GM19324 (cell line): ENCODE measurements around the gene CRACDL.
"Not testable (repeated sequence)": the region's sequence is repeated elsewhere in the genome, so short reads cannot be mapped to it uniquely, and the experiment has no call there.

ENCODE experiments used
- ATAC-seq: cut with Tn5 transposase; IDR thresholded peaks from one replicate; pipeline ENCODE4 v1.9.1; 2021; ENCODE audit warnings: mild to moderate bottlenecking, moderate library complexity; ENCODE audit not compliant: unreplicated experiment, low FRiP score

CRACDL gene

DNA sequence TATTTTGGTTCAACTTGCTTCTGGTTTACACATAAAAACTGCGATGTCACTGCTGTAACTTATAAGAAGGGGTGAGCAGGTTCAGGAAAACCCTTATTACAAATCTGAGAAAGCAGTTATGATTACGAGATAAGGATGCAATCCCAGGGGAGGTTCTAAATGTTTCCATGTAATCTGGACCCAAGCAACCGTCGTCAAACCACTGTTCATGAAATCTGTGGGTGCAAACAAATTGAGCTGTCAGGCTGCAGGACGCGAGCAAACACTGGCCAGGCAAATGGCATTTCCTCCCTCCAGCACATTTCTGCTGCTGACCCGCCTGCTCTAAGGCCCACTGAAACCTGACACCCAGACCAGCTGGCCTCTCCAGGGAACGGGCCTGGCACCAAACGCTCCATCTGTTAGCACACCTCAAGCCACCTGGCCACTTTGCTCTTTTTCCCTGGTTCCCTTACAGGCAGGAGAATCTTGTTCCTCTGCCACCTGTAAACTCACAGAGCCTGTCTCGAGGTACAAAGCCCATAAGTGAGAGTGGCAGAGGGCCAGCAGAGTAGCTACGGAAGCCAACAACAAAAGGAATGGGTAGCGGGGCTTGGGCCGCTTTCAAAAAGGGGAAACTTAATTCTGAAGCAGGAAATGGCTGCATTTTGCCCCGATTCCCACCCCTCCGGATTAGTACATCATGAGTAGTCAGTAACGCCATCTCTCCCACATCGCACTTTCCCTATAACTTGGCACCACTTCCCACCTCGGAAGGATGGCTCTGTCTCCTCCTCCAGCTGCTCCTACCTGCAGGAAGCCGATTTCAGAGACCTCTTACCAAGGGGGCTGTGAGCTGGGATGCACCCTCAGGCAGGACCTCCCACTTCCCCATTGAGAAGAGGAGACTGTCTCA lies 26.5 kb downstream of the CRACDL start:
- ATAC-seq: no peak

DNA sequence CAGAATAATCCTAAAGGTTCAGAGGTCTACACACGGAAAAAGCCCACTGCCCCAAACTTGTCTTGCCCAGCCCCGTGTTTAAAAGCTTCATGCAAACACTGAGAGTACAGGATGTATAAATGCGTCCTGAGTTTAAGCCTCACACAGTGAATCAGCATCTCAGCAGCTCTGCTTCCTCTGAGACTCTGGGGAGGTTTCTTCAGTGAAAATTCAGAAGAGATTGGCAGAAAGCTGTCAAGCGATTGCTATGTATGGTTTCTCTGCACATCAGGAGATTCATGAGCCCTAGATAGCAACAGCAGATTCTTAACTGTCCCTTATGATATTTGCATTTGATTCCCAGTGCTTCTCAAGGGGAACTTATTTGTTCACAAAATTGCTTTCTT lies 27.1 kb downstream of the CRACDL start:
- no peak for ATAC-seq

DNA sequence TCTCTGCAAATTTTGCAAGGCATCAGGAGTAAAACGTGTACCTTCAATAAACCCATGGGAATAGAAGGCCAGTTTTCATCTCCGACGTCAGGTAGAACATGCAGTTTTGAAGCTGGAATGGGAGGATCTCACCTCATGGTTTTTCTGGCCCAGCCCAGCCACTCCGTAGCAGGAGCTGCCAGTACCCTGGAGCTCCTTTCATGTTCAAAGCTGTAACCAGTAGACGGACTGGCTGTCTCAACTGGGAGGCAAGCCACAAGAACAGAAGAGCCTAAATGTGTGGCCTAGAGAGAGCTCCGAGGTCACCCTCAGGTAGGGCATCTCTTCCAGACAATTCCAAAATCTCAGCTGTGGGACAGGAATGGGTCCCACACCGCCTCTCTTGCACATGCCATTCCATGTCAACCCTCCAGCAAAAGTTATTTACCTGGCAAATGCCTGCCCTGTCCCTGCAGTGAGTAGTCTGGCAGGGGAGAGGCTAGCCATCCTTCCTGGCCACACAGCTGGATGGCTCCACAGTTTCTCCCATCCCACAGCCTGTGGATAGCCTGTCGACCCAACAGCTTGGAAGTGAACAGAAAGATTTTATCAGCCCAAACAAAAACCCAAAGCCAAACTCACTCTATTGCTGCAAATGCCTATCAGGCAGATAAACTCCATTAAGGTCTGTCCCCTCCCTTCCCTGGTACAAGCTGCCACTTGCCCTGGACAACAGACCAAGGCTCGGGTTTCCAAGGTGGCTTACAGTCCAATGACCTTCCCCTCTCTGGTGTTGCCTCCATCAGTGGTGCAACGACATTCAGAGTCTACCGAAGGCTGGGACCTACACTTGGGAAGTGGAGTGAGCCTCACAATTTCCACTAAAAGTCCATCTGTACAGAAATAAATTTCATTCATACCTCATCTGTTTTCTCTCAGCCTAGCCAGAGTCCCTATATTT lies 27.8 kb downstream of the CRACDL start:
- no peak for ATAC-seq

DNA sequence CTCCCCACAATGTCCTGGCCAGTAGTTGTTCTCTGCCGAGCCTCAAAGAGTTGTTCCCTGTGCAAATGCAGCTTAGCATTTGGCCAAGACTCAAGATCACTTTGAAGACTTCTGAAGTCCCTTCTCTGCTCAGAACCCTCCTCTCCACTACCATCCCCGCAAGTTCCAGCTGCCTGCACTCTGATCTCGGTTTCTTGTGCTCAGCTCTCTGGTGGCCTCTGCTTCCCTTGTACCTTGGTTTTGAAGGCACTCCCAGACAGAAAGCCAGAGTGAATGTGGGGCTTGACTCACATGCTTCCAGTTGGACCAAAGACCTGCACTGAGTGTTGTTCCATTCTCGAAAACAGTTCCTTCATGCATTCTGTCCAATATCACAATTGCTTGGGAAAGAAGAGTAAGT lies 28.6 kb downstream of the CRACDL start:
- ATAC-seq: no peak

DNA sequence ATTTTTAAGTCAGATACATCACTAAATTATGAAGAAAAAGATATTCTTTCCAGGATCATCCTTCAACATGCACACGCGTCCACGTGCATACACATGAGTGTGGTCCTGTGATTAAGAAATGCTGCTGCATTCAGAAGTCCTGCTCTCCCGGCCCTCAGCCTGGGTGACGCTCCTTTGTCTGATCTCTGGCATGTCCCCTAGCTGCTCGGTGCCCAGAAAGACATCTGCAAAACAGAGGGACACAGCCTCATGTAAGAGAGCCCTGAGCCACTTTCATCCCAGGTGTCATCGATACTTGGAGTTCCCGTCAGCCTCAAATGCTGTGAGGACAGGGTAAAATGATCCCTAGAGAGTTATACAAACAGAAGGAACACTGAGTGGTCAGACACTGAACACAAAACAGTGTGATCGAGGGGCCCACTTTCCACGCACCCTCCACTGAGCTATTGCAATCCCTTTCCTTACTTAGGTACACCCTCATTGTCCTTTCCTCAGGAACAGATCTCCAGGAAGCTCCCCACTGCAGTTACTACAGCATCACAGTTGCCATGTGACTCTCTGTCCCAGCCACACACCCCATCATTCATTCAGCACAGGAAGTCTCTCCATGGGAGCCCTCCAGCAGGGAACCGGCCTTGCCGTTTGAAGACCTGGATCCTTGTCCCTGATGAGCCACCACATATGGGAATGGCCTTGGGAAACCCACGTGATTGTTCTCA lies 32.1 kb downstream of the CRACDL start:
- ATAC-seq: no peak

DNA sequence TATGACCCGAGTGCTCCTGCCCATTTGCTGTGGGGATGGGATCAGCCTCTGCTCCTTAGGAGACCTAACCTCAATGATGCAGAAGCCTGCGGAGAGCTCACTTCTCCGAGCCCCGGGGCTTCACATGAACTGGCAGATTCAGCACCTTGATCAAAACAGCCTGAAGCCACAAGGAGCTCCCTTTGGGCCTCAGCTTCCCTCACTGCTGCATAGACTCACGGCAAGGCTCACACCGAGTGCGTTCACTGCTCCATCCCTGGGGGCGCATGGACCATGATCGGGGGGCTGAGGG lies 33.0 kb downstream of the CRACDL start:
- ATAC-seq: no peak

DNA sequence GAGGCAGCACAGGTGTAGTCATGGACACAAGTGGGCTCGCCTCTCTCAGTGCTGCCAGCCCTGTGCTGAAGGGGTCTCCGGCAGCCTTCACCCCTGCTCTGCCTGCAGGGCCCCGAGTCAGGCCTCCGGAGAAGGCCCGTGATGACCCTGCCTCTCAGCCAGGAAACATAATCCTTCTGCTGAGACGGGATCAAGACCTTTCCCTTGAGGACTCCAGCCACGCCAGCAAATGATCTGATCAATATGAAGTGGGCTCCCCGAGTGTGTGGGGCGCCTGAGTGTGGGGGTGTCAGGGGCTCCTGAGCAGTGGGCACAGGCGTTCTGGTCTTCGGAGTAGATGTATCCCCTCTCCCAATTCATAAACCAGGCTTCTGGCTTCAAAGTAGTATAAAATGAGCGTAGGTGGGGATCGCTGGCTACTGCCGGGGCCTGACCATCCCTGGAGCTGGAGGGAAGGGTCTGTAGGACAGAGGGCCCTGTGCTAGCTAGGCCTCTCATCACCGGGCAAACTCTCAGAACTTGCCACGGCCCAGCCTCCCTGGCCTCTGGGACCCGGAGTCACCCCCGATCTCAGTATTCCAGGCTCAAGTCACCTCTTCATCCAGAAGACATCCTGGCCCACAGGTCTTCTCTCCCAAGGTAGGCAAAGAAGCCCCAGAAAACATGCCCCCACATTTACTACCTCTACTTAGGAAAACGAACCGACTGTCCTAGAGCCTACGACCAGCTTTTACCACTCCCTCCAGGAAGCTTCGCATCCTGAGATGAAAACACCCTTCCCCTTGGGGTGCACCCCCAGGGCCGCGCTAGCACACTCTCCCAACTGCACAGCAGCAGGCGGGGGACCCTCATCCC lies 33.6 kb downstream of the CRACDL start:
- no peak for ATAC-seq

DNA sequence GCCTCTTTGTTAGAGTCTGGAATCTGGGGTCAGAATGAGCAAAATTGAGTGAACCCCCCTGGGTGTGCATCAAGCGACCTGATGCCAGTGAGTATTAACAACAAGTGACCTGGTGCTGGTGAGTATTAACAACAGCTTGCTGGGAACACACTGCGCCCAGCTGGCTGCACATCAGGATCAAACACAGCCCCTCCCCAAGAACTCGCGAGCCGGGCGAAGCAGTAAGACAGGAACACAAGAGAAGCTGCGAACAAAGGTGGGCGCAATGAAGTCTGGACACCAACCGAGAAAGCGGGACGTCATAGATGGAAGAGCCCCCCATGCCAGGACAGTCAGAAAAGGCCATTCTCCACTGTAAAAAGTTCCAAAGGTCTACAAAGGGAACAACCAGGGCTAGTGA lies 34.3 kb downstream of the CRACDL start:
- ATAC-seq: no peak

DNA sequence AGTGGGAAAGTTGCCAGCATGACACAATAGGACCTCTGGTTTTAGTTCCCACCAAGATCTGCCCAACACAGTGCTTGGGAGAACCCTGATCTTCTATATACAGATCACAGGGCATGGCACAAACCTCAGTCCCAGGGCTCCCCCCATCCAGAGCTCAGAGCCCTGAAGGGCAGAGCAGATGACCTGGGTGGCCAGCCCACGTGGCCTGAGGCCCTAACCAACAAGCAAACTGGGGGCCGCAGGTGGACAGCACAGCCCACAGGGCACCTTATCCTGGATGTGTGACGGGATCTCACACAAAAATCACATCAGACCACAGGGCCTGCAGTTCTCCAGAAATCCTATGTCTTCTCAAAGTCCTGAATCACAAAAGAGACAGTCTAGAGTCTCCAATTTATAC lies 34.7 kb downstream of the CRACDL start:
- ATAC-seq: no peak

DNA sequence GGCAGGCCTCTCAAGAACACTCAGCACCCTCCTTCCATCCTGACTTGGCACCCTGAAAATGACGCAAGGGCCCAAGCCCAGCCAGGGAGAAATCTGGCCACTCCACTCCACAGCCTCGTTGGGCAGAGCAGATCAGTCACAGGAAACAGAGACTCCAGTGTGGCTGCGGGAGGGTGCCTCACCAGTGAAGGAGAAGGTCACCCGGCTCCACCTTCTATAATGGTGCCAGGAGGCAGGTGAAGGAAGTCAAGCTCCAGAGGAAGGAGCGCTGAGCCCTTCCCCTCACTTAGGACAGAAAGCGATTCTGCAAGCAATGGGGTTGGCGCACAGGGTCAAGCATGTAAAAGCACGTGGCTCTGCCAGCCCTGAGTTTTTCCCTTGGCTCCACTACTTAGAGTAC lies 35.3 kb downstream of the CRACDL start:
- no peak for ATAC-seq

DNA sequence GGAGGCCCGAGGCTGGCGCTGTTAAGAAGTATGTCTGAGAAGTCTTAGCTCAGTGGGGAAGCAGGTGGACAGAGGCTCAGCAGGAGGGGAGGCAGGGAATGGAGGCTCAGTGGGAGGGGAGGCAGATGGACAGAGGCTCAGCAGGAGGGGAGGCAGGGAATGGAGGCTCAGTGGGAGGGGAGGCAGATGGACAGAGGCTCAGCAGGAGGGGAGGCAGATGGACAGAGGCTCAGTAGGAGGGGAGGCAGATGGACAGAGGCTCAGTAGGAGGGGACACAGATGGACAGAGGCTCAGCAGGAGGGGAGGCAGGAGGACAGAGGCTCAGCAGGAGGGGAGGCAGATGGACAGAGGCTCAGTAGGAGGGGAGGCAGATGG lies 36.3 kb downstream of the CRACDL start:
- ATAC-seq: not testable (repeated sequence)

DNA sequence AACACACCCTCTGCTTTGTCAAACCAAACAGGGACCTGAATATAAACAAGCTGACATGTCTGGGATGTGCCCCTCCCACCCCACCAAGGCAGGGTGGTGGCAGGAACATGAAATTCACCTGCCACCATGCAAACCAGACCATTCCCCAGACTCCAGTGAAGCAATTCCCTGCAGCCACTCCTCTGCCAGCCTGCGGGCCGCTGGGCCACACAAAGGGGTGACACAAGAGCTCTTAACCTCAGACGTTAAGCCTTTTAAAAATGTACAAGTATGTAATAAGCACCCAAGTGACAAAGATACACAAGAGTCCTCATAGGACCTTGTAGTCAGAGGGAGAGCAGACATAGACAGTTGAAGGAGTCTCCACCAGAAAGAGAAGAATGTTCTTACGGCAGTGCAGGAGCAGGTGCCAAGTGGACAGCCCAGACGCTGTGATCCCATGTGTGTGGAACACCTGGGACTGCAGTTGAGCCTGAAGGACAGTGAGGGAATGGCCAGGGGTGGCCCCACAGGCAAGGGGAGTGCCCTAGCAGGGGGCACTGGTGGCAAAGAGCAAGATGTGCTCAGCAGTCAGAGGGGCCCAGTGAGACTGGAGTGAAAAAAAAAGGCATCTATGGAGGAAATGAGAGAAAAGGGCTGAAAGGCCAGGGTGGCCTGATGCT lies 36.9 kb downstream of the CRACDL start:
- ATAC-seq: no peak

DNA sequence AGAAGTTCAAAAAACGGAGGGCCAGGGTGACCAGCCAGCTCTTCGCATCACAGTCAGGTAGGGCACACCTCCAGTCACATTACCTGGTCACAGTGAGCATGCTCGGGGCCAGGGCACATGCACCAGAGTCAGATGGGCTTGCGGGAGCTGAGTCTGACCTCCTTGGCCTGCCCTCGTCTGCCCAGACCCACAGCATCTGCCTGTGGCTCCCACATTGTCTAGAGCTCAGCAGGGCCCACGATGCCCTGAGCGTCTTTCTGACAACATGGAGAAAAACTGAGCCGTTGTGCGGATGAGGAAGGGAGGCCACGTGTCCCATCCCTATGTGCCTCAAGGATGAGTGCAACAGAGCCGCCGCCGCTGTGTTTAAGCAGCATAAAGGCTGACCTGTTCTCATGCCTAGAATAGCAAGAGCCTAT lies 37.6 kb downstream of the CRACDL start:
- ATAC-seq: no peak

DNA sequence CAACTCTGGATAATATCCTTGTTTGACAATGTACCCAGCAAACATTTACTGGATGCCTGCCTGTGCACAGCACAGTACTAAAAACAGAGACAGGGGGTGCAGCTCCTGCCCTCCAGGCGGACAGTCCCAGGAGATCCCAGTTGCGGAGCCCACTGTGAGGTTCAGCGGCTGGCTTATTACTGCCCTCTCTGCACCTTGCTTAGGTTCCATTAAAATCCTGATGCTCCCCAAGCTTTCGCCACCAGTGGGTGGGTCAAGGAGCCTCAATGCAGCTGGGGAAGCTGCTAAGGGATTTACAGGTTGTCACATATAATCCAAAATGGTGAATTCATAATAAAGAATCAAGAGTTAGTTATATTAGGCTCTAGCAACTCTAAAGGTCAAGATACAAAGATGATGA lies 38.3 kb downstream of the CRACDL start:
- ATAC-seq: no peak

DNA sequence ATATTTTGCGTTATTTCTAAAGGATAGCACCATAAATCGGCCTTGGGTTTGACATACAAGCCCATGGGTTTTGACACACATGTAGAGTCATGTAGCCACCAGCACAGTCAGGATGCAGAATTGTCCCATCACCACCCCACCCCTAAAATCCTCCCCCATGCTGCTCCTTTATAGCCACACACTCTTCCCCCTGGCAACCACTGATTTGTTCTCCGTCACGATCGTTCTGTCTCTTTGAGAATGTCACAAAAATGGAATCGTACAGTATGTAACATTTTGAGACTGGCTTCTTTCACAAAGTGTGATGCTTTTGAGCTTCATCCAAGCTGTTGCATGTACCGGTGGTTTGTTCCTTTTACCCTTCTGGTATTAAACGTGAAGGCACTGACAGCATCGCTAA lies 39.1 kb downstream of the CRACDL start:
- ATAC-seq: no peak

DNA sequence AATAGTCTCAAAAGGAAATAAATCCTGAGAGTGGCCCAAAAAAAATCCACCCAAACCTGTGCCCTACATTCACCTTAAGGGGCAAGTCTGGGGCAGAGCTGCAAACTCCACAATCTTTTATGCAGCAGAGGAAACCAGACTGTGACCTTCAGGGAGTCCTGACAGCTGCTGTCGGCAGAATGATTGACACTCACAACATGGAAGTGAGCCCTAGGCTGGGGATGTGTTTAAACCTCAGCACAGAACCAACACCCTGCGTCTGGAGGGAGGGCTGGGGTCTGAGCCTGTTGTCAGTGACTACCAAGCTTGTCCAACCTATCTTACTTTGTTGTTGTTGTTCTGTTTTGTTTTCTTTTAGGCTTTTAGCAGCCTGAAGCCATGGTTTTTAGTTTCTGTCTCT lies 39.6 kb downstream of the CRACDL start:
- ATAC-seq: no peak

DNA sequence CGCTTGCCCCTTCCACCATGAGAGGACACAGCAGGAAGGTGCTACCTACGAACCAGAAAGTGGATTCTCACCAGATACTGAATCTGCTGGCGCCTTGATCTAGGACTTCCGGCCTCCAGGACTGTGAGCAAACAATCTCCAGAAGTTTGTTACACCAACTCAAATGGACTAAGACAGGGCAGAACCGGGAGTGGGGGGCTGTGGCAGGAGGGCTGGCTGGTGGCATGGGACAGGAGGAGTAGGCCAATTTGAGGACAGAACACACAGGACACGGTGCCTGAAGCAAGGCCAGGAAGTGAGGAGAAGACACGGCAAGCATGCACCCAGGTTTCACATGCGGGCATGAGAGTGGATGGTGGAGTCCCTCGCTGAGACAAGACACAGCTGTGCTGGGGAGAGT lies 40.1 kb downstream of the CRACDL start:
- no peak for ATAC-seq

DNA sequence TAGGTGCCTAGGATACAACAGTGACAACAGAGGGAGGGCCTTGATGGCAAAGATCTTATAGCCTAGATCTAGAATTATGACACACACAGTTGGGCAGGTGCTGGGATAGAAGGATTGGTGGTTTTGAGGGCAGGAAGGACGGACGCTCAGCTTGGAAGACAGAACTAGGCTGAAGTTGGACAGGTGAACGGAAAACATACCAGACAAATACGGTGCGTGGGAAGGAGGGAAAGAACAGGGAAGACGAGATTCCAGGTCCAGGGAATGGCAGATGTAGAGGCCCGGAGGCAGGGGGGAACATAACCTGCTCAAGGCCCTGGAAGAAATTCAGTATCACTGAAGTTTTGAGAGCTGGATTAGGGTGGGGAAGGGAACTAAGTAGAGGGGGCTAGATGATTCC lies 40.8 kb downstream of the CRACDL start:
- ATAC-seq: no peak

DNA sequence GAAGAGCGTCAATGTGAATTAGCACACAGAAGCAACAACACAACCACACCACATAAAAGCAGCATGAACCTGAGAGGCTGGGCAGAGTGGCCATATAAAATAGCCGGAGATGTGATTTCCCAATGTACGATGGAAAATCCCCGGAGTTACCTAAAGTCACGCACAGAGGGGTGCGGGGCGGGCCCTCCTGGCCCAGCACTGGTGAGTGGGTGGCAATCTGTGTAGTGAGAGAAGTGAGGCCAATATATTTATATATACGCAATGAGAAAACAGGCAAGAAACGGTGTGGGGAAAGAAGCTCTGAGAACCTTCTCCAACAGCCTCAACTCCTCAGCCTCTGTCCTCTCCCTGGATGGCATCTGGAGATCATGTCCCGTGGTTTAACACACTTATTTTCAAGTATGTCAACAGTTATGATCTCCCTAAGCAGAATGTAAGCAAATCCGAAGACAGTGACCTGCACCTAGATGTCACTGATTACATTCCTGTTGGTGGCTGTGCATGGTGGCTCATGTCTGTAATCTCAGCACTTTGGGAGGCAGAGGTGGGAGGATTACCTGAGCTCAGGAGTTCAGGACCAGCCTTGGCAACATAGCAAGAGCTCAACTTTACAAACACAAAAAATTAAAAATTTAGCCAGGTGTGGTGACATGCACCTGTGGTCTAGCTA lies 41.6 kb downstream of the CRACDL start:
- no peak for ATAC-seq
